Tibial artery (tissue), 4 donors: Measurements from ENCODE around the gene SCRT2.
"Not testable (repeated sequence)": the region's sequence is repeated elsewhere in the genome, so short reads cannot be mapped to it uniquely, and the experiment has no call there.

ENCODE experiments used
- DNase-seq, 2 donors: peaks; one replicate each; pipeline ENCODE4 v3.0.0-alpha.2; 2019
- H3K27ac ChIP-seq, 2 donors: fragments of 200-600 bp; sonication (generic) in 1 of 2; 1 replicate in 1 of 2; 2 replicates in 1 of 2; pipeline ENCODE4 v1.5.1; 2018 to 2019; ENCODE audit warnings: mild to moderate bottlenecking in 1 of 2
- H3K27me3 ChIP-seq, 2 donors: fragments of 200-600 bp; sonication (generic) in 1 of 2; one replicate each; pipeline versions ENCODE4 v1.5.1 to v1.6.0; 2016 to 2019
- H3K36me3 ChIP-seq, 3 donors: fragments of 200-600 bp; sonication (generic) in 2 of 3; one replicate each; pipeline ENCODE4 v1.5.1; 2016 to 2019; ENCODE audit warnings: mild to moderate bottlenecking in 2 of 3
- H3K4me1 ChIP-seq, 4 donors: fragments of 200-600 bp; sonication (generic) in 2 of 4; 1 replicate in 3 of 4; 2 replicates in 1 of 4; pipeline ENCODE4 v1.5.1; 2016 to 2019
- H3K4me3 ChIP-seq, 2 donors: fragments of 200-600 bp; sonication (generic) in 1 of 2; 1 replicate in 1 of 2; 2 replicates in 1 of 2; pipeline ENCODE4 v1.5.1; 2018 to 2019; ENCODE audit warnings: mild to moderate bottlenecking in 2 of 2
- H3K9me3 ChIP-seq, 3 donors: fragments of 200-600 bp; sonication (generic) in 1 of 3; one replicate each; pipeline ENCODE4 v1.5.1; 2016 to 2019
- intact Hi-C: fragments of 100-400 bp; cut with DNase I; formaldehyde crosslinking; loops from one replicate; pipeline ENCODE4 v1.15.0; 2023; ENCODE audit warnings: low total_unique reads
- TF ChIP-seq, protein P1 (sequence below), 2 experiments: fragments of 200-600 bp in 1 of 2; fragments of 450-650 bp in 1 of 2; IDR thresholded peaks; one replicate each; pipeline ENCODE4 v1.5.1; 2017 to 2019; ENCODE audit warnings: antibody characterized with exemption in 2 of 2, mild to moderate bottlenecking in 1 of 2, moderate library complexity in 1 of 2

The SCRT2 gene

DNA sequence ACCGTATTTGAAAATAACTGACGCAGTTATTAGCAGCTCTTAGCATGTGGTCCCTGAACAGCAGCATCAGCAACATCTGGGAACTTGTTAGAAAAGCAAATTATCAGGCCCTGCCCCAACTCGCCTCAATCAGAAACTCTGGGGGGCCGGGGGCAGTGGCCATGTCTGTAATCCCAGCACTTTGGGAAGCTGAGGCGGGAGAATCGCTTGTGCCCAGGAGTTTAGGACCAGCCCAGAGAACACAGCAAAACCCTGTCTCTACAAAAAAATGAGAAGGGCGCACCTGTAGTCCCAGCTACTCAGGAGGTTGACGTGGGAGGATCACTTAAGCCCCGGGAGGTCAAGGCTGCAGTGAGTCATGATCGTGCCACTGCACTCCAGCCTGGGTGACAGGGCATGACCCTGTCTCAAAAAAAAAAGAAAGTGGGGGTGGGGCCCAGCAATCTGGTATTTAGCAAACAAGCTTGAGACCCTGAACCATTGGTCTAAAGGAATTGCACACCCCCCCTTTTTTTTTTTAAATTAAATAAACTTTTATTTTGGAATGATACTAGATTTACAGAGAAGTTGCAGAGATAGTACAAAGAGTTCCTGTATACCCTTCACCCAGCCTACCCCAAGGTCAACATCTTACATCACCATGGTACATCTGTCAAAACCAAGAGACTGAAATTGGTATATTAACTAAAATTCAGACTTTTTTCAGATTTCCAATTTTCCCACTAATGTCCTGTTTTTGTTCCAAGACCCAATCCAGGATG, 29.3 kb downstream of the SCRT2 start:
- intact Hi-C loops = loop anchor here (10.0 kb wide), 1 partner anchor 291 kb away; no protein-coding TSS in a partner anchor
- peaks cover 0 to 16% of the 10 kb centered on the region in 2 donors for H3K27me3 ChIP-seq
- peaks cover 21 to 45% (median 23%) of the 10 kb centered on the region in 3 donors for H3K36me3 ChIP-seq
- H3K27ac ChIP-seq = no peak overlapping the region
- no peak overlapping the region for H3K4me3 ChIP-seq
- TF ChIP-seq, protein P1, sequence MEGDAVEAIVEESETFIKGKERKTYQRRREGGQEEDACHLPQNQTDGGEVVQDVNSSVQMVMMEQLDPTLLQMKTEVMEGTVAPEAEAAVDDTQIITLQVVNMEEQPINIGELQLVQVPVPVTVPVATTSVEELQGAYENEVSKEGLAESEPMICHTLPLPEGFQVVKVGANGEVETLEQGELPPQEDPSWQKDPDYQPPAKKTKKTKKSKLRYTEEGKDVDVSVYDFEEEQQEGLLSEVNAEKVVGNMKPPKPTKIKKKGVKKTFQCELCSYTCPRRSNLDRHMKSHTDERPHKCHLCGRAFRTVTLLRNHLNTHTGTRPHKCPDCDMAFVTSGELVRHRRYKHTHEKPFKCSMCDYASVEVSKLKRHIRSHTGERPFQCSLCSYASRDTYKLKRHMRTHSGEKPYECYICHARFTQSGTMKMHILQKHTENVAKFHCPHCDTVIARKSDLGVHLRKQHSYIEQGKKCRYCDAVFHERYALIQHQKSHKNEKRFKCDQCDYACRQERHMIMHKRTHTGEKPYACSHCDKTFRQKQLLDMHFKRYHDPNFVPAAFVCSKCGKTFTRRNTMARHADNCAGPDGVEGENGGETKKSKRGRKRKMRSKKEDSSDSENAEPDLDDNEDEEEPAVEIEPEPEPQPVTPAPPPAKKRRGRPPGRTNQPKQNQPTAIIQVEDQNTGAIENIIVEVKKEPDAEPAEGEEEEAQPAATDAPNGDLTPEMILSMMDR (IDR thresholded peaks at IDR 0.05) = no peak
- H3K4me1 ChIP-seq = peaks cover 0 to 14% (median 8%) of the 10 kb centered on the region in 4 donors
- no peak for DNase-seq
- no peaks in the 10 kb centered on the region for H3K9me3 ChIP-seq

DNA sequence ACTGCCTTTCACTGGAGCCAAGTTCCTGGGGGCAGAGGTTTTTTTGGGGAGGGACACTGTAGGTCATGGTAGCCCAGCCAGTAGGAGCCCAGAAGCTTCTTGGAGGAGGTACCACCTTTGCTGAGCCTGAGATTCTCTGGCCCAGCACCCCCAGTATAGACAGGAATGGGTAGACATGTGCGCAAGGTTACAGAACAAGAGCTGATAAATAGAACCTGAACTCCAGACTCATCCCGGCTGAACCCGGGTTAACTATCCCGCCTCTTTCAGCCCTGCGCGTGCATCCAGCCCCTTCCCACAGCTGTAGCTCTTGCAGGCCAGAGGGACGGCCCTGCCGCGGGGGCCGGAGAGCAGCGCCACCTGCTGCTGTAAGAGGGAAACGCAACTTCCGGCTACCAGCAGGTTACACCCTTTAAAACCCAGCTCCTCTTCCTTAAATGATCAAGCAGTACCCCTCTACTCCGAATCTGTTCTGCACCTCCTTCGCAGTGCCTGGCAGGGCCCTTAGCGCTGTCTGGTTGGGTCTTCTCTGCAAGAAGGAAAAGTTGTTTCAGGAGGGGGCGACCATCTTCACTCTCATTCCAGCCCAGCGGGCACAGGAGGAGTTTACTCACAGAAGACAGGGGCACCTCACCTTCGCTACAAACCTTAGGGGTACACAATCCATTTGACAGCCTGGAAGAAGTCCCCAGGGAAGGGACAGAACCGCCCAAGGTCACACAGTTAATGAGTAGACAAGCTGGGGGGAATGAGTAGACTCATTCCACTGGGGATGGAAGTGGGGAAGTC, 30.1 kb downstream of the SCRT2 start:
- peak in 1 of 2 donors; percentile 76 for DNase-seq
- Histone ChIP-seq H3K27ac (no peak overlapping the region), H3K36me3 (peaks cover 21 to 39% (median 23%) of the 10 kb centered on the region in 3 donors), H3K27me3 (peaks cover 0 to 22% of the 10 kb centered on the region in 2 donors), H3K9me3 (no peaks in the 10 kb centered on the region), H3K4me1 (peaks cover 0 to 12% (median 8%) of the 10 kb centered on the region in 4 donors), H3K4me3 (no peak overlapping the region)
- intact Hi-C loops = loop anchor here (10.0 kb wide), 1 partner anchor 291 kb away; no protein-coding TSS in a partner anchor
- TF ChIP-seq, protein P1 (IDR thresholded peaks at IDR 0.05) = peak; percentile 63 to 80

DNA sequence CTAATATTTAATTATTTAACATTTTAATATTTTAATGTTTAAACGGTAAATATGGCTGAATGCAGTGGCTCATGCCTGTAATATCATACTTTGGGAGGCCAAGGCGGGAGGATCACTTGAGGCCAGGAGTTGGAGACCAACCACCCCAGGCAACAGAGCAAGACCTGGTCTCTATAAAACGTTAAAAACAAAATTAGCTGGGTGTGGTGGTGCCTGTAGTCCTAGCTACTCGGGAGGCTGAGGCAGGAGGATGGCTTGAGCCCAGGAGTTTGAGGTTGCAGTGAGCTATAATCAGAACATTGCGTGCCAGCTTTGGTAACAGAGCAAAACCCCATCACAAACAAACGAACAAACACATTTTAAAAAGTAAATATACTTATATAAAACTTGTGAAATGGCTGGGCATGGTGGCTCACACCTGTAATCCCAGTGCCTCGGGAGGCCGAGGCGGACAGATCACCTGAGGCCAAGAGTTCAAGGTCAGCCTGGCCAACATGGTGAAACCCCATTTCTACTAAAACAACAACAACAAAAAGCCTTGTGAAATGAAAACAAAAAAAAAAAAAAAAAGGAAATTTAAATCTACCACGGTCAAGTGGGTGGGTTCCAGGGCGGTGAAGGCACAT, 30.8 kb downstream of the SCRT2 start:
- H3K27me3 ChIP-seq = peaks cover 0 to 28% of the 10 kb centered on the region in 2 donors
- DNase-seq = no peak
- H3K36me3 ChIP-seq = peaks cover 21 to 31% (median 23%) of the 10 kb centered on the region in 3 donors
- TF ChIP-seq, protein P1 (IDR thresholded peaks at IDR 0.05) = no peak
- no peak overlapping the region for H3K27ac ChIP-seq
- H3K4me3 ChIP-seq = no peak overlapping the region
- intact Hi-C loops = loop anchor here (5.0 to 10.0 kb wide), 2 partner anchors 83 to 290 kb away; no protein-coding TSS in a partner anchor
- H3K4me1 ChIP-seq = peaks cover 0 to 12% (median 8%) of the 10 kb centered on the region in 4 donors
- H3K9me3 ChIP-seq = no peaks in the 10 kb centered on the region

DNA sequence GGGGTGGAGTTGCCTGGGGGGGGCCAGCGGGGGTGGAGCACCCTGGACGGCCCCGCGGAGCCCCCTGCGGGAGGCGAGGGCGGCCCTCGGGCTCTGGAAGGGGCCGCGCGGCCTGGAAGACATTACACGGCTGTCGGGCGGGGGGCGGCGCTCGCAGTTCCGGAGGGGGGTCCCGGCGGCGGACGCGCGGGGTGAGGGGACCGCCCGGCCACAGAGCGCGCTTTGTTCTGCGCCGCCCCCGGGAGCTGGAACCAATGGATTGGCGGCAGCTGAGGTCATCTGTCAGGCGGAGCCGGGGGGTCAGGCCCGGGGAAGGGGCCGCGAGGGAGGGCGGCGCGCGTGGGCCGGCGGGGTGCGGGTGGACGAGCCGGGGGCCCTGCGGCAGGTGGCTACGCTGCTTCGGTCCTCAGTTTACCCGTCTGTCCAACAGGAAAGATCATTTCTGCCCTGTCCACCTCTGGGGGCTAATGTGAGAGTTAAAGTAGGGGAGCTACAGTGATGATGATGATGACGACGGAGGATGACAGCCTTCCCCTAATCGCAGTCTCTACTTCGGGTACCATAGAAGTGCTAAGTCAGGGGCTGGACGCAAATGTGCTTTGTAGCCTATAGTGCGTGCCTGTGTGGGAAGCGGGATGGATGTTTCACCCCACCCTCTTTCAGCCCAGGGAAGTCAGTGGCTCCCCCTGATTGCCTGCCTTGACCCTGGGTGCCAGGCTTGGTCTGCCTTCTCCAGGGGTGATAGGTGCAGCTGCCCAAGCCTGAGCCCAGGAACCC, 33.0 kb downstream of the SCRT2 start:
- Histone ChIP-seq H3K4me3 (peak overlapping the region in 1 of 2 donors; percentile 33), H3K27ac (no peak overlapping the region)
- intact Hi-C loops = loop anchor here (5.0 to 10.0 kb wide), 2 partner anchors 80 to 288 kb away; no protein-coding TSS in a partner anchor

DNA sequence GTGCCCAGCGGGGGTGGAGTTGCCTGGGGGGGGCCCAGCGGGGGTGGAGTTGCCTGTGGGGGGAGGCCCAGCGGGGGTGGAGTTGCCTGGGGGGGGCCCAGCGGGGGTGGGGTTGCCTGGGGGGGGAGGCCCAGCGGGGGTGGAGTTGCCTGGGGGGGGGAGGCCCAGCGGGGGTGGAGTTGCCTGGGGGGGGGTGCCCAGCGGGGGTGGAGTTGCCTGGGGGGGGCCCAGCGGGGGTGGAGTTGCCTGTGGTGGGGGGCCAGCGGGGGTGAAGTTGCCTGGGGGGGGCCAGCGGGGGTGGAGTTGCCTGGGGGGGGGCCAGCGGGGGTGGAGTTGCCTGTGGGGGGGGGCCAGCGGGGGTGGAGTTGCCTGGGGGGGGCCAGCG, 33.6 kb downstream of the SCRT2 start:
- H3K27me3 ChIP-seq = peaks cover 0 to 28% of the 10 kb centered on the region in 2 donors
- peak overlapping the region in 1 of 2 donors; percentile 33 for H3K4me3 ChIP-seq
- H3K4me1 ChIP-seq = peaks cover 0 to 12% (median 8%) of the 10 kb centered on the region in 4 donors
- H3K36me3 ChIP-seq, DNase-seq, H3K27ac ChIP-seq, H3K9me3 ChIP-seq: not testable (repeated sequence)
- intact Hi-C loops = loop anchor here (5.0 to 10.0 kb wide), 2 partner anchors 80 to 287 kb away; no protein-coding TSS in a partner anchor

More for the DNA sequence above, 33.0 kb downstream of the SCRT2 start:
- peaks cover 0 to 28% of the 10 kb centered on the region in 2 donors for H3K27me3 ChIP-seq
- no peaks in the 10 kb centered on the region for H3K9me3 ChIP-seq
- TF ChIP-seq, protein P1 (IDR thresholded peaks at IDR 0.05) = no peak
- peaks cover 0 to 12% (median 8%) of the 10 kb centered on the region in 4 donors for H3K4me1 ChIP-seq
- no peak for DNase-seq
- H3K36me3 ChIP-seq = peaks cover 4 to 9% (median 5%) of the 10 kb centered on the region in 3 donors
